B cell (primary cell): ENCODE data around the gene PGLYRP2.

ENCODE experiments used
- CTCF ChIP-seq: fragments of 200-600 bp; IDR thresholded peaks from one replicate; pipeline ENCODE4 v1.8.0; 2022; ENCODE audit warnings: antibody characterized with exemption, mild to moderate bottlenecking
- EZH2 ChIP-seq: IDR thresholded peaks from 2 replicates; pipeline ENCODE4 v1.6.1; 2012; ENCODE audit warnings: borderline replicate concordance, low read depth, mild to moderate bottlenecking, moderate library complexity, low read length; ENCODE audit not compliant: insufficient read depth, poor library complexity, severe bottlenecking

- no peak for TF ChIP-seq CTCF
- no peak for TF ChIP-seq EZH2
Observed at GRCh38 chr19:15456871-15457700, 22.2 kb downstream of the PGLYRP2 start.
